ENCODE measurements around the gene UBXN11. TPM values are rescaled to one million over a fixed set of nuclear protein-coding genes. Genes with fewer than 3 reads are reported as not detected.

UBXN11 gene
- total and polyA plus RNA-seq, 2 of the 13 experiments (the other 11 are each of a cell fraction or from before 2014, with no cell fraction given), result 9.3 to 10.4 TPM

DNA sequence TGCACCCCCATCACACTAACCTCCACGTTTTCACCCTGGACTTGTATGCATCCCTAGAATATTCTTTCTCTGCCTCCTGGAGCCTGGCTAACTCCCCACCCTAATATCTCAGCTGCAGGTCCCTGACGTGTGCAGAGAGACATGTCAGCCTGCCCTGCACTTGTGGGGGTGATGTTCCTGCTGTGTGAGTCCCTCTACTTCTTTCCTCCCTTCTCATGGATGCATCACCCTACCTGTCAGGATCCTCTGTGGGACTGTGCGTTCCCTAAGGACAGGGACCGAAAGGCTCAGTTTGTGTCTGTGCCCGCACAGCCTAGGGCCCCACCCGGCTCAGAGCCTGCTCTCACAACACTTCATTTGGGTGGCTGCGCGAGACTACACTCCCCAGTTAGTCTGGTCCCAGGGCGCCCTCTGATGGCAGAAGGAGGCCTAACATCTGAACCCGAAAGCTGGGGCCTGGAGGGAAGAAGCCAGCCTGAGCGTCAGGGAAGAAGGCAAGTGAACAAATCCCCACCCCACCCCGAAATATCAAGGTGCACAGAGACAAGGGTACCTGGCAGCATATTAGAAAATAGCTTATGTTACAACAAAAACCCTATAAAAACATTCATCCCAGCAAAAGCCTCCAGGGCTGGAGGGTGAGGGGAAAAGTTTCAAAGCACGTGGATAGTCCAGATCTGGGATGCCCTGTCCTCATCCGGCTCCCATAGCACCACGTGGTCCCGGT is 15.0 kb upstream of the UBXN11 start (continued):
- TF ChIP-seq POLR2AphosphoS2 (IDR thresholded peaks at IDR 0.05; ENCODE audit: low read depth, low read length) (no peak), ZNF878 (CRISPR knock-in tag; IDR thresholded peaks at IDR 0.05) (no peak), FOXK1 (CRISPR knock-in tag; IDR thresholded peaks at IDR 0.05; ENCODE audit: borderline replicate concordance, low read depth) (no peak), FLYWCH1 (CRISPR knock-in tag; IDR thresholded peaks at IDR 0.05) (no peak), ZMYM4 (CRISPR knock-in tag; IDR thresholded peaks at IDR 0.05) (no peak), ZBTB21 (CRISPR knock-in tag; IDR thresholded peaks at IDR 0.05) (no peak), ASH2L (IDR thresholded peaks at IDR 0.05; ENCODE audit: insufficient read length, low read depth, low read length) (no peak), ZNF614 (CRISPR knock-in tag; IDR thresholded peaks at IDR 0.05; ENCODE audit: borderline replicate concordance) (0 out of 2 replicates have a peak, but pooled peaks have one; percentile 9), MATR3 (CRISPR knock-in tag; IDR thresholded peaks at IDR 0.05) (no peak), ZSCAN31 (CRISPR knock-in tag; IDR thresholded peaks at IDR 0.05; ENCODE audit: low read depth) (0 out of 2 replicates have a peak, but pooled peaks have one; percentile 31), ZBTB1 (CRISPR knock-in tag; IDR thresholded peaks at IDR 0.05; ENCODE audit: borderline replicate concordance) (no peak), ZNF326 (CRISPR knock-in tag; IDR thresholded peaks at IDR 0.05; ENCODE audit: borderline replicate concordance) (no peak), NFIB (CRISPR knock-in tag; IDR thresholded peaks at IDR 0.05; ENCODE audit: borderline replicate concordance) (no peak), MAFK (conservative IDR thresholded peaks at IDR 0.05 in 1 of 2, IDR thresholded peaks at IDR 0.05 in 1 of 2; ENCODE audit: low read length in 2 of 2) (no peak), MED8 (CRISPR knock-in tag; IDR thresholded peaks at IDR 0.05; ENCODE audit: insufficient replicate concordance) (no peak), PLRG1 (conservative IDR thresholded peaks at IDR 0.05) (no peak), ZNF790 (CRISPR knock-in tag; IDR thresholded peaks at IDR 0.05; ENCODE audit: borderline replicate concordance) (no peak)
- TF ChIP-seq, protein P1, sequence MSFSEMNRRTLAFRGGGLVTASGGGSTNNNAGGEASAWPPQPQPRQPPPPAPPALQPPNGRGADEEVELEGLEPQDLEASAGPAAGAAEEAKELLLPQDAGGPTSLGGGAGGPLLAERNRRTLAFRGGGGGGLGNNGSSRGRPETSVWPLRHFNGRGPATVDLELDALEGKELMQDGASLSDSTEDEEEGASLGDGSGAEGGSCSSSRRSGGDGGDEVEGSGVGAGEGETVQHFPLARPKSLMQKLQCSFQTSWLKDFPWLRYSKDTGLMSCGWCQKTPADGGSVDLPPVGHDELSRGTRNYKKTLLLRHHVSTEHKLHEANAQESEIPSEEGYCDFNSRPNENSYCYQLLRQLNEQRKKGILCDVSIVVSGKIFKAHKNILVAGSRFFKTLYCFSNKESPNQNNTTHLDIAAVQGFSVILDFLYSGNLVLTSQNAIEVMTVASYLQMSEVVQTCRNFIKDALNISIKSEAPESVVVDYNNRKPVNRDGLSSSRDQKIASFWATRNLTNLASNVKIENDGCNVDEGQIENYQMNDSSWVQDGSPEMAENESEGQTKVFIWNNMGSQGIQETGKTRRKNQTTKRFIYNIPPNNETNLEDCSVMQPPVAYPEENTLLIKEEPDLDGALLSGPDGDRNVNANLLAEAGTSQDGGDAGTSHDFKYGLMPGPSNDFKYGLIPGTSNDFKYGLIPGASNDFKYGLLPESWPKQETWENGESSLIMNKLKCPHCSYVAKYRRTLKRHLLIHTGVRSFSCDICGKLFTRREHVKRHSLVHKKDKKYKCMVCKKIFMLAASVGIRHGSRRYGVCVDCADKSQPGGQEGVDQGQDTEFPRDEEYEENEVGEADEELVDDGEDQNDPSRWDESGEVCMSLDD (CRISPR knock-in tag; IDR thresholded peaks at IDR 0.05; ENCODE audit: borderline replicate concordance), result no peak
- TF ChIP-seq, protein P2, sequence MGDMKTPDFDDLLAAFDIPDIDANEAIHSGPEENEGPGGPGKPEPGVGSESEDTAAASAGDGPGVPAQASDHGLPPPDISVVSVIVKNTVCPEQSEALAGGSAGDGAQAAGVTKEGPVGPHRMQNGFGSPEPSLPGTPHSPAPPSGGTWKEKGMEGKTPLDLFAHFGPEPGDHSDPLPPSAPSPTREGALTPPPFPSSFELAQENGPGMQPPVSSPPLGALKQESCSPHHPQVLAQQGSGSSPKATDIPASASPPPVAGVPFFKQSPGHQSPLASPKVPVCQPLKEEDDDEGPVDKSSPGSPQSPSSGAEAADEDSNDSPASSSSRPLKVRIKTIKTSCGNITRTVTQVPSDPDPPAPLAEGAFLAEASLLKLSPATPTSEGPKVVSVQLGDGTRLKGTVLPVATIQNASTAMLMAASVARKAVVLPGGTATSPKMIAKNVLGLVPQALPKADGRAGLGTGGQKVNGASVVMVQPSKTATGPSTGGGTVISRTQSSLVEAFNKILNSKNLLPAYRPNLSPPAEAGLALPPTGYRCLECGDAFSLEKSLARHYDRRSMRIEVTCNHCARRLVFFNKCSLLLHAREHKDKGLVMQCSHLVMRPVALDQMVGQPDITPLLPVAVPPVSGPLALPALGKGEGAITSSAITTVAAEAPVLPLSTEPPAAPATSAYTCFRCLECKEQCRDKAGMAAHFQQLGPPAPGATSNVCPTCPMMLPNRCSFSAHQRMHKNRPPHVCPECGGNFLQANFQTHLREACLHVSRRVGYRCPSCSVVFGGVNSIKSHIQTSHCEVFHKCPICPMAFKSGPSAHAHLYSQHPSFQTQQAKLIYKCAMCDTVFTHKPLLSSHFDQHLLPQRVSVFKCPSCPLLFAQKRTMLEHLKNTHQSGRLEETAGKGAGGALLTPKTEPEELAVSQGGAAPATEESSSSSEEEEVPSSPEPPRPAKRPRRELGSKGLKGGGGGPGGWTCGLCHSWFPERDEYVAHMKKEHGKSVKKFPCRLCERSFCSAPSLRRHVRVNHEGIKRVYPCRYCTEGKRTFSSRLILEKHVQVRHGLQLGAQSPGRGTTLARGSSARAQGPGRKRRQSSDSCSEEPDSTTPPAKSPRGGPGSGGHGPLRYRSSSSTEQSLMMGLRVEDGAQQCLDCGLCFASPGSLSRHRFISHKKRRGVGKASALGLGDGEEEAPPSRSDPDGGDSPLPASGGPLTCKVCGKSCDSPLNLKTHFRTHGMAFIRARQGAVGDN (CRISPR knock-in tag; IDR thresholded peaks at IDR 0.05), result peak; percentile 54
- TF ChIP-seq, protein P3, sequence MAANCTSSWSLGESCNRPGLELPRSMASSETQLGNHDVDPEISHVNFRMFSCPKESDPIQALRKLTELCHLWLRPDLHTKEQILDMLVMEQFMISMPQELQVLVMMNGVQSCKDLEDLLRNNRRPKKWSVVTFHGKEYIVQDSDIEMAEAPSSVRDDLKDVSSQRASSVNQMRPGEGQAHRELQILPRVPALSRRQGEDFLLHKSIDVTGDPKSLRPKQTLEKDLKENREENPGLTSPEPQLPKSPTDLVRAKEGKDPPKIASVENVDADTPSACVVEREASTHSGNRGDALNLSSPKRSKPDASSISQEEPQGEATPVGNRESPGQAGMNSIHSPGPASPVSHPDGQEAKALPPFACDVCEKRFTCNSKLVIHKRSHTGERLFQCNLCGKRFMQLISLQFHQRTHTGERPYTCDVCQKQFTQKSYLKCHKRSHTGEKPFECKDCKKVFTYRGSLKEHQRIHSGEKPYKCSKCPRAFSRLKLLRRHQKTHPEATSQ (CRISPR knock-in tag; IDR thresholded peaks at IDR 0.05; ENCODE audit: borderline replicate concordance), result no peak
- TF ChIP-seq, protein P4, sequence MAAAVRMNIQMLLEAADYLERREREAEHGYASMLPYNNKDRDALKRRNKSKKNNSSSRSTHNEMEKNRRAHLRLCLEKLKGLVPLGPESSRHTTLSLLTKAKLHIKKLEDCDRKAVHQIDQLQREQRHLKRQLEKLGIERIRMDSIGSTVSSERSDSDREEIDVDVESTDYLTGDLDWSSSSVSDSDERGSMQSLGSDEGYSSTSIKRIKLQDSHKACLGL (CRISPR knock-in tag; IDR thresholded peaks at IDR 0.05), result no peak
